GOT3 (cell line): ENCODE data around the gene PCSK4.
"Not testable (repeated sequence)": the region's sequence is repeated elsewhere in the genome, so short reads cannot be mapped to it uniquely, and the experiment has no call there.

Source experiments
- DNase-seq: peaks from one replicate; lab custom pipeline; 2025; ENCODE audit warnings: mixed read lengths; lab: John Stamatoyannopoulos, UW

Gene PCSK4

GRCh38 chr19:1505012-1505411, 14.9 kb upstream of the PCSK4 start:
- no peak for DNase-seq

GRCh38 chr19:1503925-1504773, 14.0 kb upstream of the PCSK4 start:
- DNase-seq: no peak

GRCh38 chr19:1503089-1503924, 13.2 kb upstream of the PCSK4 start:
- no peak for DNase-seq

GRCh38 chr19:1502433-1503088, 12.4 kb upstream of the PCSK4 start:
- no peak for DNase-seq

- no peak for DNase-seq
Measured at GRCh38 chr19:1501200-1501595, 11.0 kb upstream of the PCSK4 start.

- DNase-seq: not testable (repeated sequence)
Measured at GRCh38 chr19:1499231-1499630, 9.1 kb upstream of the PCSK4 start.

- no peak for DNase-seq
Measured at GRCh38 chr19:1497578-1498235, 7.6 kb upstream of the PCSK4 start.

GRCh38 chr19:1496714-1497577, 6.8 kb upstream of the PCSK4 start:
- DNase-seq: no peak

GRCh38 chr19:1495799-1496713, 5.9 kb upstream of the PCSK4 start:
- no peak for DNase-seq

- no peak for DNase-seq
Measured at GRCh38 chr19:1495051-1495798, 5.1 kb upstream of the PCSK4 start.

GRCh38 chr19:1494115-1494815, 4.1 kb upstream of the PCSK4 start:
- no peak for DNase-seq

- no peak for DNase-seq
Measured at GRCh38 chr19:1492474-1493006, 2.4 kb upstream of the PCSK4 start.

GRCh38 chr19:1491849-1492170, 1.7 kb upstream of the PCSK4 start:
- DNase-seq: no peak

- DNase-seq: no peak
Measured at GRCh38 chr19:1491114-1491848, 1.1 kb upstream of the PCSK4 start, which contains the start of gene REEP6. REEP6 (plus strand) TSS chr19:1491181; CDS start chr19:1491270, 89 bp downstream.

GRCh38 chr19:1489463-1490310, 463 bp downstream of the PCSK4 start:
- DNase-seq: no peak

- no peak for DNase-seq
Measured at GRCh38 chr19:1488282-1488601, 1.9 kb downstream of the PCSK4 start.
